Tibial nerve (tissue), 4 donors: ENCODE results near the gene IGF2.

ENCODE experiments used
- CTCF ChIP-seq, 5 experiments: fragments of 200-600 bp in 3 of 5; fragments of 450-650 bp in 2 of 5; sonication (generic) in 3 of 5; IDR thresholded peaks; one replicate each; pipeline ENCODE4 v1.5.1; 2016 to 2019; ENCODE audit warnings: antibody characterized with exemption in 5 of 5, mild to moderate bottlenecking in 3 of 5, moderate library complexity in 2 of 5
- EP300 ChIP-seq, 2 donors: sonication (generic); formaldehyde crosslinking; IDR thresholded peaks; one replicate each; pipeline ENCODE4 v1.6.1; 2017; ENCODE audit warnings: antibody characterized with exemption in 2 of 2, mild to moderate bottlenecking in 1 of 2
- POLR2A ChIP-seq, 2 donors: fragments of 450-650 bp; IDR thresholded peaks; one replicate each; pipeline ENCODE4 v1.6.1; 2017; ENCODE audit warnings: antibody characterized with exemption in 2 of 2, mild to moderate bottlenecking in 2 of 2, moderate library complexity in 2 of 2

GRCh38 chr11:2164861-2165555 lies 25.8 kb upstream of the IGF2 start:
- TF ChIP-seq CTCF (IDR thresholded peaks at IDR 0.05): no peak
- TF ChIP-seq EP300 (IDR thresholded peaks at IDR 0.05): no peak
- TF ChIP-seq POLR2A (IDR thresholded peaks at IDR 0.05): no peak
